Fibroblast of the aortic adventitia (primary cell): ENCODE results near the gene DND1. TPM values are rescaled to one million over a fixed set of nuclear protein-coding genes. Genes with fewer than 3 reads are reported as not detected.
"Not testable (repeated sequence)": the region's sequence is repeated elsewhere in the genome, so short reads cannot be mapped to it uniquely, and the experiment has no call there.

Experiments used
- DNase-seq: peaks from one replicate; pipeline ENCODE4 v3.0.0-alpha.2; 2010; ENCODE audit warnings: low read depth
- H3K4me3 ChIP-seq: 2 replicates; pipeline ENCODE4 v1.5.1; 2011; ENCODE audit warnings: low read depth, mild to moderate bottlenecking, control low read depth, low read length, moderate library complexity
- CTCF ChIP-seq: IDR thresholded peaks from 2 replicates; pipeline ENCODE4 v1.5.1; 2011; ENCODE audit warnings: mild to moderate bottlenecking, low read length, control low read depth, inconsistent platforms; ENCODE audit not compliant: insufficient read depth
- total RNA-seq: library from RNA; depleted of rRNA; stranded (reverse); fragments of >200 nt; gene quantifications from 2 replicates; pipeline ENCODE4 v1.2.3, GENCODE V29; 2012; ENCODE audit warnings: low replicate concordance

The DND1 gene
- 0.18 TPM in 1 of 2 replicates, not detected in the other for total RNA-seq

GRCh38 chr5:140673187-140673976 is at the start of gene DND1:
Gene DND1 (minus strand): TSS chr5:140673576. CDS start chr5:140673542, 34 bp downstream.
- DNase-seq = no peak
- H3K4me3 ChIP-seq = no peak within 1 kb of the TSS
- no peak for TF ChIP-seq CTCF

GRCh38 chr5:140721395-140721794 is 48.0 kb upstream of the DND1 start:
- H3K4me3 ChIP-seq, DNase-seq: not testable (repeated sequence)

GRCh38 chr5:140720738-140721137 is 47.4 kb upstream of the DND1 start:
- not testable (repeated sequence) for H3K4me3 ChIP-seq, DNase-seq

- no peak for DNase-seq
- no peak for TF ChIP-seq CTCF
- no peak overlapping the region for H3K4me3 ChIP-seq
Measured at GRCh38 chr5:140718266-140718592, 44.9 kb upstream of the DND1 start.

DNA sequence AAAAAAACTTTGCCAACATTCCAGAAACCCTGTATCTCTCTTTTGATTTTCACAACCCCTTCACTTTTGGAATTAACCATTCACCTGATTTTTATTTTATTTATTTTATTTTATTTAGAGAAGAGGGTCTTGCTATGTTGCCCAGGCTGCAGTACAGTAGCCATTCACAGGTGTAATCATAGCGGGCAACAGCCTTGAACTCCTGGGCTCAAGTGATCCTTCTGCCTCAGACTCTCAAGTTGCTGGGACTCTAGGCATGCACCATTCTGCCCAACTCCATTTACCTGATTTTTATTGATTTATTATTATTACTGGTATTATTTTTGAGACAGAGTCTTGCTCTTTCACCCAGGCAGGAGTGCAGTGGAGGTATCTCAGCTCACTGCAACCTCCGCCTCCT is 42.9 kb upstream of the DND1 start:
- H3K4me3 ChIP-seq, DNase-seq: not testable (repeated sequence)

- no peak for TF ChIP-seq CTCF
- DNase-seq = no peak
- no peak overlapping the region for H3K4me3 ChIP-seq
Measured at GRCh38 chr5:140713562-140714094, 40.3 kb upstream of the DND1 start.

- DNase-seq = no peak
- H3K4me3 ChIP-seq = no peak overlapping the region
- TF ChIP-seq CTCF = no peak
Measured at GRCh38 chr5:140711794-140712193, 38.4 kb upstream of the DND1 start.

GRCh38 chr5:140710899-140711552 is 37.6 kb upstream of the DND1 start:
- DNase-seq = peak; percentile 96
- no peak for TF ChIP-seq CTCF
- H3K4me3 ChIP-seq = peak overlapping the region; percentile 67

- not testable (repeated sequence) for H3K4me3 ChIP-seq, DNase-seq
Measured at GRCh38 chr5:140708787-140709186, 35.4 kb upstream of the DND1 start.
